Peyer's patch (tissue), 4 donors: Measurements from ENCODE around the gene POLK.

Experiments used
- POLR2A ChIP-seq, 2 donors: fragments of 450-650 bp; IDR thresholded peaks; one replicate each; pipeline ENCODE4 v1.5.1; 2017; ENCODE audit warnings: antibody characterized with exemption in 2 of 2, mild to moderate bottlenecking in 2 of 2, moderate library complexity in 2 of 2
- TF ChIP-seq, protein P1 (sequence below), 6 experiments: fragments of 450-650 bp in 4 of 6; fragments of 200-600 bp in 2 of 6; sonication (generic) in 1 of 6; IDR thresholded peaks; one replicate each; pipeline ENCODE4 v1.5.1; 2017 to 2019; ENCODE audit warnings: antibody characterized with exemption in 6 of 6, mild to moderate bottlenecking in 3 of 6, moderate library complexity in 1 of 6

GRCh38 chr5:75507841-75508240 lies 3.9 kb upstream of the POLK start:
- TF ChIP-seq, protein P1, sequence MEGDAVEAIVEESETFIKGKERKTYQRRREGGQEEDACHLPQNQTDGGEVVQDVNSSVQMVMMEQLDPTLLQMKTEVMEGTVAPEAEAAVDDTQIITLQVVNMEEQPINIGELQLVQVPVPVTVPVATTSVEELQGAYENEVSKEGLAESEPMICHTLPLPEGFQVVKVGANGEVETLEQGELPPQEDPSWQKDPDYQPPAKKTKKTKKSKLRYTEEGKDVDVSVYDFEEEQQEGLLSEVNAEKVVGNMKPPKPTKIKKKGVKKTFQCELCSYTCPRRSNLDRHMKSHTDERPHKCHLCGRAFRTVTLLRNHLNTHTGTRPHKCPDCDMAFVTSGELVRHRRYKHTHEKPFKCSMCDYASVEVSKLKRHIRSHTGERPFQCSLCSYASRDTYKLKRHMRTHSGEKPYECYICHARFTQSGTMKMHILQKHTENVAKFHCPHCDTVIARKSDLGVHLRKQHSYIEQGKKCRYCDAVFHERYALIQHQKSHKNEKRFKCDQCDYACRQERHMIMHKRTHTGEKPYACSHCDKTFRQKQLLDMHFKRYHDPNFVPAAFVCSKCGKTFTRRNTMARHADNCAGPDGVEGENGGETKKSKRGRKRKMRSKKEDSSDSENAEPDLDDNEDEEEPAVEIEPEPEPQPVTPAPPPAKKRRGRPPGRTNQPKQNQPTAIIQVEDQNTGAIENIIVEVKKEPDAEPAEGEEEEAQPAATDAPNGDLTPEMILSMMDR (IDR thresholded peaks at IDR 0.05) = no peak
- TF ChIP-seq POLR2A (IDR thresholded peaks at IDR 0.05) = no peak
